Ramos (cell line): ENCODE results near the gene ABAT.
"Not testable (repeated sequence)": the region's sequence is repeated elsewhere in the genome, so short reads cannot be mapped to it uniquely, and the experiment has no call there.

Experiments used
- in situ Hi-C: fragments of 300-500 bp; cut with MboI; formaldehyde crosslinking; loops from one replicate; pipeline ENCODE4 v1.14.3; 2022; ENCODE audit warnings: low sequenced_read_pairs; ENCODE audit not compliant: unreplicated experiment

Gene ABAT

DNA sequence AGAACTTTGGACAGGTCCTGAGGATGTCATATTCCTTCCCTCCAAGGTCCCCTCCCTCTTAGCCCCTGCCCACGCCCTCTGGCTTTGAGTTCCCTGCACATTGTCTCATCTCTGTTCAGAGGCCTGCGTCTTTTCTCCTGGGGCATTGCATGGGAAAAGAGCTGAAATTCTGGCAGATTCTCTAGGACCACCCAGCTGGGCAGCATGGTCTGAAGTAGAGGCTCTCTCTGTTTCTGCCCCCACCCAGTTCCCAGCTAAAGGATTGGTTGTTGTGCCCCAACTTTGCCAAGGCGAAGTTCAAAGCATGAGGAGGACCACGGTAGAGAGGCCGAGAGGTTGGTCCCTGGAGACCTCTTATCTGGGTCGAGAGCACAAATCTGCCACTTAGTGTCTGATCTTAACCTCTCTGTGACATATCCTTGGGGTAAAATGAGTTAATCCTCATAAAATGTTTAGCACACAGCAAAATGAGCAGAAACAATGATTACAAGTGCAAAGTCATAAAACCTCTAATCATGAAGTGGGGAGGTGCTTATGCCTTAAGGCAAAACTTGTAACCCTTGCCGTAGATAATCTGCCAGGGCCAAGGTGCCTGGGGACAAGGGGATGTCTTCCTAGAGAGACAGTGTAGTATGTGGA lies 2.4 kb downstream of the ABAT start:
- in situ Hi-C loops = no loop called here

DNA sequence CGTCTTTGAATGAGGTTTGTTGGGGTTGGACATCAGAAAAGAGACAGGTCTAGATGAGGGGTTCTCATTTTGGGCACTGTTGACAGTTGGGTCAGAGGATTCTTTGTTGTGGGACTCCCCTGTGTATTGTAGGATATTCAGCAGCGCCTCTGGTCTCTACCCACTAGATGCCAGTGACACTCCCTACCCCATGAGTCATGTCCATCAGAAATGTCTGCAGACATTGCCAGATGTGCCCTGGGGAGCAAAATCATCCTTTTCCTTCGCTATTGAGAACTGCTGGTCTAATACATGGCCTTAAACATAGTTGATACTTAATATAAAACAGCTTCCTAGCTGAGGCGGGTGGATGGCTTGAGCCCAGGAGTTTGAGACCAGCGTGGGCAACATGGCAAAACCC lies 3.1 kb downstream of the ABAT start:
- in situ Hi-C loops = no loop called here

DNA sequence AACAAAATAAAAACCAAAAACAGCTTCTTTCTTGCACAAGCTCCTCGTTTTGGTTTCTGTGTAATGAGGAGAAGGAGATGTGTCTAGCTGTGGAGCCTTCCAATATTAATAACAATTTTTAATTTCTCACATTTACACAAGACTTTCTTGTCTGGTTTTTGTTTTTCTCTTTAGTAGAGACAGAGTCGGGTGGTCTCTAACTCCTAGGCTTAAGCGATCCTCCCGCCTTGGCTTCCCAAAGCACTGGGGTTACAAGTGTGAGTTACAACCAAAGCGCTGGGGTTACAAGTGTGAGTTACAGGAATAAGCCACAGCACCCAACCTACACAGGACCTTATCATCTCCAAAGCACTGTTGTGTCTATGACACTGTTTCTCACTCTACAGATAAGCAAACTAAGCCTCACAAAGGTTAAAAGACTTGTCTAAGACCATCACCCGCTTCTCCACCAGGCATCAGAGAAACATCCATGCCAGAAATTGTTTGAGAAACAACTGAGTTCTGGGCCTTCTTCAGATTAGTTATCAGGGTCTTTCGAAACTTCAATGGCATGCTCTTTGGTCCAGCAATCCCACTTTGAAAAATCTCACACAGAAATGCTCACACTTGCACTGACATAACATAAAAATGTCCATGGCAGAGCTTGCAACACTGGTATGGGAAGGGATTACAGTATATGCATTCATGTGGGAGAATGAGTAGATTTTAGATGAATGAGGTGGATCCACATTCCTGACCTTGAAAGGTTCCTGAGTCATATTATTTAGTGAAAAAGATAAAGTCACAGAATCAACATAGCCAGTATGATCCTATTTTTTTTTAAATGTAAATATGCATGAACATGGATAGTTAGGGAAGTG lies 3.9 kb downstream of the ABAT start:
- in situ Hi-C loops = no loop called here

DNA sequence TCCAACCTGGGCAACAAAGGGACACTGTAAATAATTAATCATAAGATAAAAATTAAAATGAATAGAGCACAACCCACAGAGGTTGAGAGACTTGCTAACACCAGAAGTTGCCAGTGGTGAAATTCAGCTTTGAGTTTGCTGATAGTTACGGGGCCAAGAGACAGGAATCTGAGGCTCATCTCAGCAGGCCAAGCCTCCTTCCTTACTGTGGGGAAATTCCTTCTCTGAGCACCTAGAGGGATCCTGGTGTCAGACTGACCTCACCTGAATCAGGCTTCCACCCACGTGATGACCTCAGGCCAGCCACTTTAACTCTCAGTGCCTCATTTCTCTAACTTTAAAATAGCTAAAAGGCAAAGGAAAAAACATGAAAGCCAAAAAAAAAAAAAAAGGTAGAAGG lies 4.7 kb downstream of the ABAT start:
- in situ Hi-C loops = no loop called here

DNA sequence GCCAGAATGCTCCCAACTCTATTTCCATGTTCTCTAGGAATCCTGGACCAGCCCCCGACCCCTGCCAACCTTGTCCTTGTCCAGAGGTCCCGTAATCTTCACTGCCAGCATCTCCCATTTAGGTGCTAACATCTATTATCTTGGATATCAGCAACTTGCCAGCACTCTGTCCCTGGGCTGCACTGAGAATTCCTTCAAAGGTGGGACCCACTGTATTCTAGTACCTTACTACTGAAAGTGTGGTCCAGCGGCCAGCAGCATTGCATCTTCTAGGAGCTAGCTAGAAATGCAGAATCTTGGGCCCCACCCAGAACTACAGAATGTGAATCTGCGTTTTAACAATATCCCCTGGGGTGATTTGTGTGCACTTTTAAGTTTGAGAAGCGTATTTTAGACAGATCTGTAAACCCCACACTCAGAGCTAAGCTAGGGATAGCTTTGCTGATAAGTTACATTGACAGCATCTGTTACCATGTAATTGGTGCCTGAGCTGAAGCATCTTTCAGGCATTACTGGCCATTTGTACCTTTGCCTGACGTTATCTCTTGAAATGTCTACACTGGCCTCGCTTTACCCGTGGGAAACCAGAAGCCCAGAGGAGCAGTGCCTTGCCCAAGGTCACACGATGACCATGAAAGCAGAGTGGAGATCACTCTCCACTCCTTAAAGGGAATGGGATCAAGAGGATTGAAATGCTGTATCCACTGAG lies 8.3 kb downstream of the ABAT start:
- in situ Hi-C loops = no loop called here

DNA sequence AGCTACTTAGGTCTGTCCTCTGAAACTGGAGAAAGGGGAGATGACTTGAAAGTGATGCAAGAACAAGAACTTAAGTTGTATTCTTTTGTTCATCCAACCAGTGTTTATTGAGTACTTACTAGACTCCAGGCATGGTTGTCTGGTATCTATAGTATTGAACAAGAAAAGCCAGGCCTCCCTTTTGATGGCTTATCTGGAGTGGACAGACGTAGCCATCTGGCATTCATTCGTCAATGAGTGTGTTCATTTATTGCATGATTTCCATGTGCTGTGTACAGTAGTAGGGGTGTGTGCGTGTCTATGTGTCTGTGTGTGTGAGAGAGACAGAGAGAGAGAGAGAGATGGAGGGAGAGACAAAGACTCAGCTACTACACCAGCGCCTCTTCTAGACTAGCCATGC lies 9.2 kb downstream of the ABAT start:
- in situ Hi-C loops = no loop called here

DNA sequence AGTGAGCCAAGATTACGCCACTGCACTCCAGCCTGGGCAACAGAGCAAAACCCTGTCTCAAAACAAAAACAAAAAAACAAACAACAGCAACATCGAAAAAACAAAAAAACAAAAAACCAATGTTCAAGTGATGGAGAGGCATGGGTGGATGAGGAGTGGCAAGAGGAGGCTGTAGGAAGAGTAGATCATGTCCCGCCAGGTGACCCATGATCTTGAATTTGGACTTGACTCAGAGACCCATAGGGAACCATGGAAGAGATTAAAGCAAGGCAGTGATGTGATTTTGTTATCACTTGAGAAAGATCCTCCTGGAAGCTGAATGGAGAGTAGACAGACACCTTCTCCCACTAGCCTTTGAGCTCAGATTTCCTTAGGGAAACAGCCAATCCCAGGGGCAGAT lies 11.2 kb downstream of the ABAT start:
- in situ Hi-C loops = no loop called here

DNA sequence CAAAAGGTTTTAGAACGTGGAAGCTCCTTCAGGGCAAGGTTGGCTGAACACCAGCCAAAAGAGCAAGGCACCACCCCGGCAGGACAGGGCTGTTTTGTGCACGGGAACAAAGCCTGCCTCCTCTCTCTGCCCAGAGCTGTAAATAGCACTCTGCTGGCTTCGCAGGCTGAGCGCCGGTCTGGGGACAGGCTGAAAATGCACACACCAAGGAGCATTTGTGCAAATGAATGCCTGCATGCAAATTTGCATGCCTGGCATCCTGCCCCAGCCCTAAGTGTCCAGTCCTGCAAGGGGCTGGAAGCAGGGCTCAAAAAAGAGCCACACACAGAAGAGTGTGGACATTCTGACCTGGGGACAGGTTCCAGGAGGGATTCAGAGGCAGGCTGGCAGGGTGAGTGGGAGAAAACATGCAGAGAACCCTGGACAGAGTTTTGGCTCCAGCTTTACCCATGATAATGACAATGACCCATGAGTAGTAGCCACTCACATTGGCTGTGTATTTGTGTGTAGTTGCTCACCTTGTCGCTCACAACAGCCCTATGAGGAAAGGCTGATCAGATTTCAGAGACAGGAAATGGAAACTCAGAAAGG lies 11.7 kb downstream of the ABAT start:
- in situ Hi-C loops = no loop called here

DNA sequence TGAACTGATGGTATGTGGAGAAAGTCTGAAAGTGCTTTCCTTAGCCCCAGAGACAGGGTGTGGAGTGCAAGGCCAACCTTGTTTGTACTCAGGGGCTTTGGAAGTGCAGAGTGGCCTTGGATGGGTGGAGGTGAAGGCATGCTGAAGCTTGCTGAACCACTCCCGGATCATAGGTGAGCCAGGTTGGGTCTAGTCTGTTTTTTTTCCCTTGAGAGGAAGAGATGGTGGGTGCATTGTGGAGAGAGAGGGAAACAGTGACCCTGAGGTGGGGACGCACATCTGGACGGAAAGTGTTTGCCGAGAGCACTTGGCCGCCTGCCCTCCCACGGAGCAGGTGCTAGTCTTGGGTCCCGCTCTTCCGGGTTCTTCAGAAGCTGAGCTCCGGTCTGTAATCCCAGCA lies 12.5 kb downstream of the ABAT start:
- in situ Hi-C loops = no loop called here

DNA sequence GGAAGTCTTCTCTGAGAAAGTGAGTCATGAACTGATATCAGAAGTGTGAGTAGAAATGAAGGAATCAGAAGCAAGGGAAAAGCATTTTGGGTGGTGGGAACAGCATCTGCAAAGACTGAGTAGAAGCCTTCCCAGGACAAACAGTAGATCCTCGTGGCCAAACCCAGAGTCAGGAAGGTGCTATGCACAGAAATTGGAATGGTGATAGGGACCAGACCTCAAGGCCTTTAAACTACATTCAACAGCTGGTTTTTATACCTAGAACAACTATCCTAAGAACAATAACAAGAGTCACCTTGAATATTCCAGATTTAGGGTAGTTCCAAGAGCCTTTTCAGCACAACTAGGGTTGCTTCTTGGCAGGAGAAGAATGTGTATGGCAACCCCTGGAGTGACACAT lies 15.3 kb downstream of the ABAT start:
- in situ Hi-C loops = no loop called here

DNA sequence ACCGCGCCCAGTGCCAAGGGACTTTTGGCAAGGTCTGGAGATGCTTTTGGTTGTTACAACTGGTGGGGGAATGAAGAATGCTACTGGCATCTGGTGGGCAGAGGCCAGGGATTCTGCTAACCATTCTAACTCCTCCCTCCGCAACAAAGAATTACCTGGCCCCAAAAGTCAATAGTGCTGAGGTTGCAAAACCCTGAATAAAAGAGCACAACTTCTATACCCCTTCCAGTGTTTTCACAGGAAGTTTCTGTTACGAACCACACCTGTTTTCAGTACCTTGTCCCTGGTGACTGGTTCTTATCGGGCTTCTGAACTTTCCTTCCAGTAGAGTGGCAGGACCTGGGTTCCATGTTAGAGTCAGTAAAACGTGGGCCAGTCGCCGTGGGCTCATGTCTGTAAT lies 17.3 kb downstream of the ABAT start:
- in situ Hi-C loops = no loop called here

DNA sequence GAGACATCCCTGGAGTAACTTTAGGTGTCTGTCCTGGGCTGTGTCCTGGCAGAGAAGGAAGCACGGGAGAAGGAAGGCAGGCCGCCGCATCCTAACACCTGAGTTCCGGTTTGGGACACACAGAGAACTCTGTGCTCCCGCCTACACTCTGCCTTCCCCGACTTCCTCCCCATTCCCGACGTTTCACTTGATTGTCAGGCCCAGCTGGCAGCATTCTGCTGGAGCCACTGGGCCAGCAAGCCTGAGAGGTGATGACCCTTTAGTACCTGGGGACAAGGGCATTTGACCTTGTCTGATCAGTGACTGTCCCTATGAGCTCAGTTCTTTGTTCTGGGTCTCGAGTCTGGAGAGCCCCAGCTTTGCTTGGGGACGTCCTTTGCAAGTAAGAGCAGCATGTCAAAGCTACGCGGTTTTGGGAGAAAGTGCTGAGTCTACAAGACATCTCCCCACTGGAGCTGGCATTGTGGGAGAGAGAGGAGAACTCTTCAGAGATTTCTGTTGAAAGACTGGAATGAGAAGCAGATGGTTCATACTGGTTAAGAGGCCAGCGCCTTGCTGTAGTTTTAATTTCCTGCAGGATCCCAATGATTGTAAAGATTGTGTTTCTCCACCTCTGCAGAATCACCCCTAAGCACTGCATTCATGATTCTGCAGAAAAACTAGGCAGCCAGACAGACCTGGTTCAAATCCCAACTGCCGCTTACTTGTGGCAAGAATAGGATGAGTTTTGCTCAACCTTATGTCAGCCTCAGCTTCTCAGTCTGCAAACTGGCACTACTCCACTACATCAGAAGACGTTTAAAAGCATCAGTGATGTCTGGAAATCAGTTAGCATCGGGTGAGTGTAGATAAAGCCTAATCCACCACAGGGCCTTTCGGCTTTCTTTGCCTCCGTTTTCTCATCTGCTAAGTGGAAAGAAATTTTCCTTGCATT lies 20.6 kb downstream of the ABAT start:
- in situ Hi-C loops = no loop called here

DNA sequence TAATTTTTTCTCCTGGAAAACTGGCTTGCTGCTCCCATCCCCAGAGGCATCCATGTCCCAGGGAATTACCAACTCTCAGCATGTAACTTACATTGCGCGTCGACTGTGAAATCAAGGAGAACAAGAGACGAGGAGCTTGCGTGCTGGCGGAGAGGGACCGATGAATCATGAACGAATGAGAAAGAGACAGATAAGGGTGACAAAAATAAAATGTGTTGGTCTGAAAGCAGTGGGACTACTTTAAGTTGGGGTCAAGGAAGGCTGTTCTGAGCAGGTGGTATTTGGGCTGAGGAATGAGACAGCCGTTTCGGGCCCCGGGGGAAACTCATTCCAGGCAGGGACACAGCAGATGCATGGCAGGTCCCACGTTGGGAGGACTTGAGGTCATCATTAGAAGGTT lies 22.5 kb downstream of the ABAT start:
- in situ Hi-C loops = no loop called here

DNA sequence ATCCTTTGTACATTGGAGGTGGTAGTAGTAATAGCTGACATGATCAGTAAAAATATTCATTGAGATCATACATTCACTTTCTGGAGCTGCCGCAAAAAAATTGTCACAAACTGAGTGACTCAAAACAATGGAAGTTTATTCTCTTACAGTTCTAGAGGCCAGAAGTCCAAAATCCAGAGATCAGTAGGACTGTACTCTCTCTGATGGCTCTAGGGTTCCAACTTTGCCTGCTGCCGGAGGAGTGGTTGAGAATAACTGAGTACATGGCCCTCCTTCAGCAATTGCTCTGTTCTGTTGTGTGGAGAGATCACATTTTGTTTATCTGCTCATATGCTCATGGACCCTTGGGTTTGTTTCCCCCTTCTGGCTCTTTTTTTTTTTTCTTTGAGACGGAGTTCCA lies 23.5 kb downstream of the ABAT start:
- in situ Hi-C loops = no loop called here

DNA sequence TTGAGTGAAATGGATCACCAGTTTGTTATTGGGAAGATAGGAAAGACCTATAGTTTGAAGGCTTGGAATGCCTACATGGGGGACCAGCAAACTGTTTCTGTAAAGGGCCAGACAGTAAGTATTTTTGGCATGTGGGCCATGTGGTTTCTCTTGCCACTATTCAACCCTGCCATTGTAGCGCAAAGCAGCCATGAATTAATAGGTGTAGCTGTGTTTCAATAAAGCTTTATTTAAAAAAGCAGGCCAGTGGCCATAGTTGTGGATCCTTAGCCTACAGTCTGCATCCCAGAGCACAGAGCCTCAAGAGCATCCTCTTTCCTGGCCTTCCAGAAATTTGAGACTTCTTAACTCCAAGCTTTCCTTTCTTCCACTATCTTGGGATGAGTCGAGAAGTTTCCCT lies 29.3 kb downstream of the ABAT start:
- in situ Hi-C loops = no loop called here

DNA sequence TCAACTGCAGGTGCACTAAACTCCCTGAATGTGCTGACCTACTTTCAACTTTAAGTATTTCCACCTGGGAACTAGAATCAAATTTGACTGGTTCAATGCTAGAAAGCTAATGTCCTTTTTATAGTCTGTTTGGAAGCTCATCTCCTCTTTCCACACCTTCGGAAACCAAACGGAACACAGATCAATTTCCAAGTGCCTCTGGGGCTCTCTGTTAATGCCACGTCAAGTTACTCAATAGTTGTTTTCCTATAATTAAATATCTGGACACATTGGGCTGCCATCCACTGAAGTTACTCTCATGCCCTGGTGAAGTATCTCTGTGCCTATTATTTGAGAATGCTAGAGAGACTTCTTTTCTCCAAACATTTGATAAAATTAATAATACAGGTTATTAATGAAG lies 29.7 kb downstream of the ABAT start:
- in situ Hi-C loops = no loop called here

DNA sequence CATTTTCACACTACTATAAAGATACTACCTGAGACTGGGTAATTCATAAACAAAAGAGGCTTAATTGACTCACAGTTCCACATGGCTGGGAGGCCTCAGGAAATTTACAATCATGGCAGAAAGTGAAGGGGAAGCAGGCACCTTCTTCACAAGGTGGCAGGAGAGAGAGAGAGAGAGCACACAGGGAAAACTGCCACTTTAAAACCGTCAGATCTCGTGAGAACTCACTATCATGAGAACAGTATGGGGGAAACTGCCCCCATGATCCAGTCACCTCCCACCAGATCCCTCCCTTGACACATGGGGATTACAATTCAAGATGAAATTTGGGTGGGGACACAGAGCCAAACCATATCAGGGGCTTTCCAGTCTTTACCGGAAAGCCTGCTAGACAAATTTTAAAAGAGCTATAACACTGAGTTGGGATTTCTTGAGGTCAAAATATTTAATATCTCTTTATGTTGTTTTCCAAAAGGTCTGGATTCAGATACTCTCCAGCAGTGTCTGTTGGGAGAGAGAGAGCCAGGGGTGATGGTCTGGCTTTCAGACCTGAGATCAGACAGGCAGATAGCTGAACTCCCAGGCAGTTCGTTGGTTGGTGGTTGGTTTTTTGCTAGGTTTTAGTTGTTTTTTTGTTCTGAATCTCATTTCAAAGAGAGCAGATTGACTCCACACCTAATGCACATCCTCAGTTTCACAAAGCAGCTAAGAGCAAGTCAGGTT lies 30.8 kb downstream of the ABAT start:
- in situ Hi-C loops = not testable (repeated sequence)

DNA sequence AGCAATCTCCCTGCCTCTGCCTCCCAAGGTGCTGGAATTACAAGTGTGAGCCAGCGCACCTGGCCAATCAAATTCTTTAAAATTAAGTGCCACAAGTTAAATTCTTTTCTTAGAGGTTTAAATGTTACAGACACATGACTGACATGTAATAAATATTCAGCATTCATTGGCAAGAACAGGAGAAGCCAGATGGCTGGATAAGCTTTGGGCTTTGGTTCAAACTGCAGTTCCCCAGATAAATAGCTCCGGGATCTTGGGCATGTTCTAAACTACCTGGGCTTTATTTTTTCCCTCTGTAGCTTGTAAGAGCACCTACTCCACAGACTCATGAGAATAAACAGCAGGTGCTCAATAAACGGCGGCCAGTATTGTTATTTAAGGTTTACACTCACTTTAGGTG lies 34.1 kb downstream of the ABAT start:
- in situ Hi-C loops = no loop called here

DNA sequence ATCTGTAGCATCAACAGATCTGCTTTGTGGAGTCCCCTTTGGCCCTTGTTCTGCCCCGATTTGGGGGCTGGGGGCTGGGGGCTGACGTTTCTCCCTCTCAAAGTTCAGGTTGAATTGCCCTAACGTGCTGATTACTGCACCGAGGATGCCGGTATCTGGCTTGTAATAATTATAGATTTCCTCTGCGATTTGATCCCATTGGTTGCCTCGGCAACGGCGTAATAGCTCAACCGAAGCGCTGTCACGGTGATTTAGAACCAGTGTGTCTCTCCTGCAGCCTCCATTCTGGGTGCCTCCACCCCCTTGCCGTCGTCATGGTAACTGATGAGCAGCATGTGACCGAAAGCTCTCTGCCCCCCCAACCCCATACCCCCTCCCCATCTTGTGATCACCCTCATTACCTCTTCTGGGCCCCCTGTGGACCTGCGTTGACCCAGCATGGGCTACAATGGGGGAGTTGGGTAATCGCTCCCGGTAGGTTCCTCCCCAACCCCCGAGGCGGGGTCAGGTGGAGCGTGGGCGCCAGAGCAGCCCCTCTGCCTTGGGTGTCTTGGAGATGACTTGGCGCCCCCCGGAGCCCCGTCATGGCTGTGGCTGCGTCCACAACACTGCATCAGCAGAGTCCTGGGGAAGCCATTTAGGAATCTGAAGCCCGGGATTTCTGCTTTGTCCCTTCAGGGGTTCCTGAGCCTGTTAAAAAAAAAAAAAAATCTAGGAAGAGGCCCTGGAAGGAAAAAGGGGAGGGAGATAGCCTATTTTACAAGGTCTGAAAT lies 38.4 kb downstream of the ABAT start:
- in situ Hi-C loops = no loop called here
